Activated CD4-positive, alpha-beta T cell treated with anti-CD3 and anti-CD28 coated beads for 36 hours (primary cell): ENCODE results near the gene CDIP1. TPM values are rescaled to one million over a fixed set of nuclear protein-coding genes. Genes with fewer than 3 reads are reported as not detected.
A peak's percentile ranks its signal among the peaks of the same experiment; 100 is the strongest.

Experiments
- ATAC-seq: fragments of 200-7000 bp; cut with Tn5 transposase; one replicate; pipeline ENCODE4 v1.10.0; 2021; ENCODE audit warnings: mild to moderate bottlenecking, moderate library complexity
- CTCF ChIA-PET: fragments of 350-600 bp; sonication (Branson Sonifier 250); formaldehyde crosslinking; loops from one replicate; lab custom pipeline; 2021; ENCODE audit warnings: antibody characterized with exemption; lab: Charles Lee
- POLR2A ChIA-PET: fragments of 350-600 bp; sonication (Branson Sonifier 250); formaldehyde crosslinking; loops from one replicate; lab custom pipeline; 2021; ENCODE audit warnings: antibody characterized with exemption, inconsistent platforms; lab: Charles Lee
- DNase-seq: peaks from one replicate; pipeline ENCODE4 v3.0.0-alpha.2; 2020
- H3K27ac Mint-ChIP-seq: one replicate; pipeline ENCODE4 v1.8.0; 2021; ENCODE audit warnings: mixed read lengths
- H3K27me3 Mint-ChIP-seq: one replicate; pipeline ENCODE4 v1.8.0; 2021; ENCODE audit warnings: mixed read lengths
- H3K36me3 Mint-ChIP-seq: one replicate; pipeline ENCODE4 v1.8.0; 2021; ENCODE audit warnings: low read depth, mixed read lengths
- H3K4me1 Mint-ChIP-seq: one replicate; pipeline ENCODE4 v1.8.0; 2021; ENCODE audit warnings: mixed read lengths
- H3K4me3 Mint-ChIP-seq: one replicate; pipeline ENCODE4 v1.8.0; 2021; ENCODE audit warnings: mild to moderate bottlenecking, moderate library complexity, mixed read lengths
- H3K9me3 Mint-ChIP-seq: one replicate; pipeline ENCODE4 v1.8.0; 2021; ENCODE audit warnings: low read depth, mixed read lengths
- intact Hi-C, 2 experiments: fragments of 100-400 bp; cut with DNase I in 1 of 2; cut with micrococcal nuclease in 1 of 2; formaldehyde crosslinking; loops; one replicate each; pipeline versions ENCODE4 v1.14.2 to v1.15.1; 2022 to 2024; cut with DNase I, micrococcal nuclease
- total RNA-seq, 2 experiments: library from RNA; stranded (reverse); gene quantifications; one replicate each; pipeline ENCODE4 v1.2.3, GENCODE V29; 2021

Gene CDIP1
- total RNA-seq, 2 experiments from 2014 or later = 28.3 to 30.2 TPM

DNA sequence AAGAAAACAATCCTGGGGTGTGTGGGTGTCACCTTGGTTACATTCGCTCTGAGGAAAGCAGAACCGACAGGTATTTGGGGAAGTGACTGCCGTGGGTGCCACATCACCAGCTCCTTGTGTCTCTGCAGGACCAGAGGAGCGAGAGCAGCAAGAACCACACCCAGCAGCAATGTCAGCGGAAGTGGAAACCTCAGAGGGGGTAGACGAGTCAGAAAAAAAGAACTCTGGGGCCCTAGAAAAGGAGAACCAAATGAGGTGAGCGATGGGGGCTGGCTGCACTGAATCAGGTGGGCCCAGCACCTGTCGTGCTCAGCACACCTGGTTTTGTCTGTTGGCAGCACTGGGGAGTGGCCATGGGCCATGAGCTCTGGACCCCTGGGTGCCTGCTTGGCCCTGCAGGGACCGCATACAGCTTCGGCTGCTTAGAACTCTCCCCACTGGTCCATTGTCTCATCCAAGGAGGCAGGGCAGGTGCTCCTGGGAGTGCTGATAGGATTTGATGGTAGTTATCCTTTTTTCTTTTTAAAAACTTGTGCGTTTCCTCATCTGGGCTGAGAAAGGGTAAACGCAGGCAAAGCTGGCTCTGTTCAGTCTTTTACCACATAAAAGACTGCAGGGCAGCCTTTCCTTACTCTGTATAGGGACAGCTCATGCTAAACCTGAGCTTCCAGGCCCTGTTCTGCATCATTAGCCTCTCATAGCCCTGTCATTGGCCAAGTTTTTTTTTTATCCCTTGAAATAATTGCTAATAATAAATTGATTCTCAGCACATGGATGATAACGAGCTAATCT is 33.0 kb downstream of the CDIP1 start:
- H3K9me3 Mint-ChIP-seq = no peaks in the 10 kb centered on the region
- POLR2A ChIA-PET = interaction anchor here (0.5 to 1.3 kb wide), 7 partner anchors 18 to 426 kb away, joined by 3 to 5 read pairs (median 3); partner anchors contain the start of genes HMOX2 and NMRAL1
- H3K36me3 Mint-ChIP-seq = peaks cover 39% of the 10 kb centered on the region
- ATAC-seq = peak; percentile 90
- CTCF ChIA-PET = interaction anchor here (0.6 to 6.0 kb wide), 27 partner anchors 9 to 195 kb away, joined by 3 to 77 read pairs (median 5); partner anchors contain the start of genes C16orf96, CDIP1, HMOX2 and MGRN1
- H3K4me3 Mint-ChIP-seq = peak overlapping the region; percentile 62
- H3K27me3 Mint-ChIP-seq = no peaks in the 10 kb centered on the region
- peaks cover 56% of the 10 kb centered on the region for H3K4me1 Mint-ChIP-seq
- intact Hi-C loops = loop anchor here (1.0 to 5.0 kb wide), 4 partner anchors 43 to 452 kb away; partner anchors contain the start of genes MGRN1 (in 1 of the 2) and SEC14L5 (in 1 of the 2)
- peak overlapping the region; percentile 81 for H3K27ac Mint-ChIP-seq
- peak; percentile 84 for DNase-seq

GRCh38 chr16:4501071-4501478 is 37.5 kb downstream of the CDIP1 start:
- intact Hi-C loops = loop anchor here in 1 of 2 experiments (5.0 kb wide), 1 partner anchor 36 kb away; the partner anchor contains the start of gene CDIP1

GRCh38 chr16:4500272-4500671 is 38.3 kb downstream of the CDIP1 start:
- CTCF ChIA-PET = interaction anchor here (1.0 to 4.6 kb wide), 9 partner anchors 10 to 86 kb away, joined by 3 to 33 read pairs (median 7); no protein-coding TSS in a partner anchor
- peaks cover 82% of the 10 kb centered on the region for H3K4me1 Mint-ChIP-seq
- H3K36me3 Mint-ChIP-seq = peaks cover 16% of the 10 kb centered on the region
- H3K27me3 Mint-ChIP-seq = no peaks in the 10 kb centered on the region
- POLR2A ChIA-PET = interaction anchor here (0.7 to 1.4 kb wide), 4 partner anchors 8 to 126 kb away, joined by 3 to 7 read pairs (median 3); no protein-coding TSS in a partner anchor
- peak; percentile 39 for DNase-seq
- intact Hi-C loops = loop anchor here in 1 of 2 experiments (5.0 kb wide), 1 partner anchor 37 kb away; the partner anchor contains the start of gene CDIP1
- peak; percentile 89 for ATAC-seq
- H3K4me3 Mint-ChIP-seq = no peak overlapping the region
- no peaks in the 10 kb centered on the region for H3K9me3 Mint-ChIP-seq
- no peak overlapping the region for H3K27ac Mint-ChIP-seq

More at GRCh38 chr16:4501071-4501478, 37.5 kb downstream of the CDIP1 start:
- Mint-ChIP-seq H3K27me3 (no peaks in the 10 kb centered on the region), H3K4me1 (peaks cover 84% of the 10 kb centered on the region), H3K36me3 (peaks cover 18% of the 10 kb centered on the region), H3K27ac (peak overlapping the region; percentile 65), H3K4me3 (no peak overlapping the region), H3K9me3 (no peaks in the 10 kb centered on the region)
- CTCF ChIA-PET = interaction anchor here (0.7 to 4.6 kb wide), 10 partner anchors 9 to 169 kb away, joined by 3 to 33 read pairs (median 6); no protein-coding TSS in a partner anchor
- no peak for DNase-seq
- POLR2A ChIA-PET = interaction anchor here (0.6 to 1.2 kb wide), 2 partner anchors 18 to 28 kb away, joined by 3 read pairs; no protein-coding TSS in a partner anchor
- ATAC-seq = no peak

DNA sequence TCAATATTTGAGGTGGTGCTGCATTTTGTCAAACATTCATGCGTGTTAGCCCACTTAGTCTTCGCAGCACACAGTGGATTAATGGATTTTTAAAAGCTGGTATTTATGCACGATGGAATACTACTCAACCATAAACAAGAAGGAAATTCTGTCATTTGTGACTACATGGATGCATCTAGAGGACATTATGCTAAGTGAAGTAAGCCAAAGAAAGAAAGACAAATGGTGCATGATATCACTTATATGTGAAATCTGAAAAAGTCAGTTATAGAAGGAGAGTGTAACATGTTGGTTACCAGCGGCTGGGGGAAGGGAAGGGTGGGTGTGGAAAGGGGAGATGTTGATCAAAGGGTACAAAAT is 39.4 kb downstream of the CDIP1 start:
- Mint-ChIP-seq H3K36me3 (peaks cover 16% of the 10 kb centered on the region), H3K4me3 (no peak overlapping the region), H3K27ac (no peak overlapping the region), H3K27me3 (no peaks in the 10 kb centered on the region), H3K4me1 (peaks cover 85% of the 10 kb centered on the region), H3K9me3 (no peaks in the 10 kb centered on the region)
- POLR2A ChIA-PET = interaction anchor here (1.4 kb wide), 1 partner anchor 21 kb away, joined by 3 read pairs; no protein-coding TSS in a partner anchor
- intact Hi-C loops = no loop called here
- no peak for ATAC-seq
- DNase-seq = no peak
- CTCF ChIA-PET = interaction anchor here (0.9 to 4.6 kb wide), 6 partner anchors 9 to 79 kb away, joined by 3 to 33 read pairs (median 4); no protein-coding TSS in a partner anchor

GRCh38 chr16:4498546-4499195 is 39.9 kb downstream of the CDIP1 start:
- H3K4me3 Mint-ChIP-seq = no peak overlapping the region
- intact Hi-C loops = no loop called here
- ATAC-seq (no peak), DNase-seq (no peak)
- ChIA-PET CTCF (interaction anchor here (0.9 to 4.6 kb wide), 5 partner anchors 9 to 80 kb away, joined by 3 to 33 read pairs (median 6); no protein-coding TSS in a partner anchor), POLR2A (interaction anchor here (1.4 kb wide), 1 partner anchor 21 kb away, joined by 3 read pairs; no protein-coding TSS in a partner anchor)
- no peak overlapping the region for H3K27ac Mint-ChIP-seq
- no peaks in the 10 kb centered on the region for H3K27me3 Mint-ChIP-seq
- H3K4me1 Mint-ChIP-seq = peaks cover 82% of the 10 kb centered on the region
- peaks cover 16% of the 10 kb centered on the region for H3K36me3 Mint-ChIP-seq
- H3K9me3 Mint-ChIP-seq = no peaks in the 10 kb centered on the region

DNA sequence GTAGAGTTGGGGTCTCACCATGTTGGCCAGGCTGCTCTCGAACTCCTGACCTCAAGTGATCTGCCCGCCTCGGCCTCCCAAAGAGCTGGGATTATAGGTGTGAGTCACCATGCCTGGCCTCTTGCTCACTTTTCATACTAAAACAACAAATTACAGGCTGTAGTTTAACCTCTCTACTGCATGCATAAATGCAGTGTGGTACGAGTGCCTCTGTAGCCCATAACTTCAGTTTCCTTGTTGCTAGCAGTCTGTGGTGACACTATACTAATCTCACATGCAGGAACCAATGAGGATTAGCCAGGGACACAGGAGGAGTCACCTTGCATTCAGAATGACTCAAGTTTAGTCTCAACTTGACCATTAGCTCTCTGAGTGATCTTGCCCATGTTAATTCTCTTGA is 42.3 kb downstream of the CDIP1 start:
- Mint-ChIP-seq H3K27ac (peak overlapping the region; percentile 67), H3K9me3 (no peaks in the 10 kb centered on the region), H3K36me3 (peaks cover 22% of the 10 kb centered on the region), H3K4me1 (peaks cover 78% of the 10 kb centered on the region), H3K4me3 (no peak overlapping the region), H3K27me3 (no peaks in the 10 kb centered on the region)
- ChIA-PET CTCF (interaction anchor here (0.5 to 1.4 kb wide), 3 partner anchors 9 to 74 kb away, joined by 3 to 5 read pairs (median 3); no protein-coding TSS in a partner anchor), POLR2A (no interaction called here)
- DNase-seq (no peak), ATAC-seq (peak; percentile 60)
- intact Hi-C loops = no loop called here

DNA sequence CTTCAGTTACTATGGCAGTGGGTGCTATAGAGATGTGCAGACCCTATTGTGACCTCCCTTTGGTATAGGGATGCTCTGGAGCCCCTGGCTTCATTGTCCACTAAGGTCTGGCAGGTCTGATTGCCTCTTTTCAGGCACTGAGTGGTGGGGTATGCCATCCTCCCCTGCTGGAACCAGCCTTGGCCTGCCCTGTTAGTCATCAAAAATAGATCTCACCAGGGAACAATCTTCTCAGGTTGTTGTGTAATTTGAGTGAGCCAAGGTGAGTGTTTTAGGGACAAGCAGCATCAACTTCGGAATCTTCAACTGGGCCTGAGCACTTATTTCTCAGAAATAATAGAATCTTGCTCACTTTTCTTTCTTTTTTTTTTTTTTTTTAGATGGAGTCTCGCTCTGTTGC is 42.8 kb downstream of the CDIP1 start:
- Mint-ChIP-seq H3K27ac (peak overlapping the region; percentile 67), H3K9me3 (no peaks in the 10 kb centered on the region), H3K4me3 (no peak overlapping the region), H3K27me3 (no peaks in the 10 kb centered on the region), H3K4me1 (peaks cover 77% of the 10 kb centered on the region), H3K36me3 (peaks cover 22% of the 10 kb centered on the region)
- ATAC-seq = no peak
- intact Hi-C loops = no loop called here
- ChIA-PET POLR2A (no interaction called here), CTCF (interaction anchor here (1.4 kb wide), 1 partner anchor 10 kb away, joined by 5 read pairs; no protein-coding TSS in a partner anchor)
- no peak for DNase-seq

DNA sequence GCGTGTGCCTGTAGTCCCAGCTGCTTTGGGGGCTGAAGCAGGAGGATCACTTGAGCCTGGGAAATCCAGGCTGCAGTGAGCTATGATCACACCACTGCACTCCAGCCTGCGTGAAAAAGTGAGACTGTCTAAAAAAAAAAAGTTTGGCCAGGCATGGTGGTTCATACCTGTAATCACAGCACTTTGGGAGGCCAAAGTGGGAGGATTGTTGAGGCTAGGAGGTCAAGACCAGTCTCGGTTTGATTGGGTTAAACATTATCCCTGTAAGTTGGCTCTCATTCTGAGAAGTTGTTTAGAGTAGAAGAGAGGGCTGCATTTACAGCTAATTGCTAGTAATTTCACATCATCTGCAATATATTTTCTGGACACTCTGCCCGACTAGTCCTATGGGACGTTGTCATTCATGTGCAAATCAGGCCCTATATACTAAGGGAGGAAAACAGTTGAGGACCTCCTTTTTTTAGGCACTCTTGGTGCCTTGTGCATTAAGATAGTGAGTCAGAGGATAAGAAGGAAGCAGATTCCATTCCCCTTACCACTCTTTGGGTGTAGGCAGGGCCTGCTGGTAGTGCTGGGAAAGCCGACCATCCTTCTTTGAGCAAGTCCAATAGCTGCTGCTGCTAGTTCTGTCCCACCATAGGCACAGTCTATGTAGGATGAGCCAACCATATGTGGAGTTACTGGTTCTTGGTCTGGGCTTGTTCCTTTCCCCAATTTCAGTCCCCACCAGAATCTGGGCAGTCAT is 43.7 kb downstream of the CDIP1 start:
- no peak for ATAC-seq
- intact Hi-C loops = no loop called here
- H3K27ac Mint-ChIP-seq = peak overlapping the region; percentile 14

GRCh38 chr16:4491898-4492297 is 46.7 kb downstream of the CDIP1 start:
- ATAC-seq = no peak
- ChIA-PET CTCF (interaction anchor here (1.1 to 1.9 kb wide), 2 partner anchors 9 to 14 kb away, joined by 3 to 7 read pairs; no protein-coding TSS in a partner anchor), POLR2A (no interaction called here)
- Mint-ChIP-seq H3K27ac (no peak overlapping the region), H3K36me3 (peaks cover 19% of the 10 kb centered on the region), H3K4me3 (no peak overlapping the region), H3K27me3 (no peaks in the 10 kb centered on the region), H3K9me3 (no peaks in the 10 kb centered on the region), H3K4me1 (peaks cover 73% of the 10 kb centered on the region)
- no peak for DNase-seq
- intact Hi-C loops = no loop called here

More for the DNA sequence above, 43.7 kb downstream of the CDIP1 start:
- POLR2A ChIA-PET = no interaction called here
- H3K9me3 Mint-ChIP-seq = no peaks in the 10 kb centered on the region
- CTCF ChIA-PET = interaction anchor here (0.6 to 1.4 kb wide), 5 partner anchors 10 to 91 kb away, joined by 4 to 5 read pairs (median 4); no protein-coding TSS in a partner anchor
- DNase-seq = no peak
- peaks cover 77% of the 10 kb centered on the region for H3K4me1 Mint-ChIP-seq
- no peak overlapping the region for H3K4me3 Mint-ChIP-seq
- no peaks in the 10 kb centered on the region for H3K27me3 Mint-ChIP-seq
- peaks cover 22% of the 10 kb centered on the region for H3K36me3 Mint-ChIP-seq

- H3K36me3 Mint-ChIP-seq = peaks cover 26% of the 10 kb centered on the region
- DNase-seq (no peak), ATAC-seq (no peak)
- no peaks in the 10 kb centered on the region for H3K9me3 Mint-ChIP-seq
- CTCF ChIA-PET = interaction anchor here (0.6 to 6.2 kb wide), 4 partner anchors 11 to 270 kb away, joined by 3 to 37 read pairs (median 22); partner anchors contain the start of gene HMOX2
- POLR2A ChIA-PET = no interaction called here
- intact Hi-C loops = no loop called here
- peak overlapping the region; percentile 92 for H3K27ac Mint-ChIP-seq
- no peaks in the 10 kb centered on the region for H3K27me3 Mint-ChIP-seq
- H3K4me3 Mint-ChIP-seq = no peak overlapping the region
- peaks cover 63% of the 10 kb centered on the region for H3K4me1 Mint-ChIP-seq
These were observed 49.5 kb downstream of the CDIP1 start for GRCh38 chr16:4489030-4489429.
